Measurements from ENCODE around the gene GPD2. TPM values are rescaled to one million over a fixed set of nuclear protein-coding genes. Genes with fewer than 3 reads are reported as not detected.

Gene GPD2
- 43.6 and 85.5 TPM in 2 replicates for total RNA-seq

GRCh38 chr2:156435718-156436496, at the start of gene GPD2:
Gene GPD2 (plus strand): TSS chr2:156436379. CDS start chr2:156476106, 39,727 bp downstream.

Other genes with a start within 250 kb of the GPD2 start
- 1.1 and 9.4 TPM in 2 replicates for gene NR4A2, start 103.7 kb upstream of the GPD2 start, total RNA-seq